HG03469 (cell line): ENCODE measurements around the gene EXOC6.
"Not testable (repeated sequence)": the region's sequence is repeated elsewhere in the genome, so short reads cannot be mapped to it uniquely, and the experiment has no call there.

Experiments used
- ATAC-seq: cut with Tn5 transposase; IDR thresholded peaks from one replicate; pipeline ENCODE4 v1.9.1; 2021; ENCODE audit warnings: mild to moderate bottlenecking, moderate library complexity, moderate number of reproducible peaks; ENCODE audit not compliant: unreplicated experiment

The EXOC6 gene

DNA sequence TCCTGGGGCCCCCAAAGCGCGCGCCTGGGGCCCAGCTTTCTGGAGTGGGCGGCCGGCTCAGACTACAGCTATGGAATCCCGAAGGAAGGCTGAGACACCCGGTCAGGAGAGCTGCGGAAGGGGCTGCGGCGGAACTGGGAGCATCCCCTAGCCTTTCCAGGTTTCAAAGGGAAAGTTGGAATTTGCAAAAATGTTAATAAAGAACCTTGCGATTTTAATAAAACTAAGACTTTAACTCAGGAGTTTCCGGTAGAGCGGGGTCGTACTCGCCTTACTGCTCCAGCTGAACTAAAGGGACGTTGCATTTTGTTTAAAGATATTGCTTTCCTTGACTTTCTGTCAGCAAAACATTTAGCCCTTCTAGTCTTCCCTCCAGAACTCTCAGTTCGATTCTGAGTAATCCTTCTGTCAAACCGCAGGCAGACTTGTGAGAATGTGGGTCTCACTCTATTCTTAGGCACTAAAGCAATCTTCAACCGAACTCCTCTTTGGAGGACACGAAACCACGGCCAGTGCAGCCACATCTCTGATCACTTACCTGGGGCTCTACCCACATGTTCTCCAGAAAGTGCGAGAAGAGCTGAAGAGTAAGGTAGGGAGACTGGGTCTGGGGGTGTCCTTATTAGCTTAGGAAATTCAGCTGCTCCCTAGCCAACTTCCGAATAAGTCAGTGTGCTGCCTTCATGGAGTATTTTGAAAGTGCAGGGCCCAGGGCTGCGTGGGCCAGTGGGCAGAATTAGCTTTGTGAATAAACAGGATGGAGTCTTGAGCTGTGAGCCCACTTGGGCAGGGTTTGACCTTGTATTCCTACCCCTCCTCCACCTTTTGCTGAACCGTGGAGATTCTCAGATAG, 227.3 kb downstream of the EXOC6 start:
- ATAC-seq = no peak

DNA sequence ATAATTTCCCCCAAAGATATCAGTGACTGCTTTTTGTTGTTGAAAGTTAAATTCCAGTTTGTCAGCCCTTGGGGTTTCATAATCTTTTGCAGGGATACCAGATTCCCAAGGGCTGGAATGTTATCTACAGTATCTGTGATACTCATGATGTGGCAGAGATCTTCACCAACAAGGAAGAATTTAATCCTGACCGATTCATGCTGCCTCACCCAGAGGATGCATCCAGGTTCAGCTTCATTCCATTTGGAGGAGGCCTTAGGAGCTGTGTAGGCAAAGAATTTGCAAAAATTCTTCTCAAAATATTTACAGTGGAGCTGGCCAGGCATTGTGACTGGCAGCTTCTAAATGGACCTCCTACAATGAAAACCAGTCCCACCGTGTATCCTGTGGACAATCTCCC, 228.6 kb downstream of the EXOC6 start:
- no peak for ATAC-seq

DNA sequence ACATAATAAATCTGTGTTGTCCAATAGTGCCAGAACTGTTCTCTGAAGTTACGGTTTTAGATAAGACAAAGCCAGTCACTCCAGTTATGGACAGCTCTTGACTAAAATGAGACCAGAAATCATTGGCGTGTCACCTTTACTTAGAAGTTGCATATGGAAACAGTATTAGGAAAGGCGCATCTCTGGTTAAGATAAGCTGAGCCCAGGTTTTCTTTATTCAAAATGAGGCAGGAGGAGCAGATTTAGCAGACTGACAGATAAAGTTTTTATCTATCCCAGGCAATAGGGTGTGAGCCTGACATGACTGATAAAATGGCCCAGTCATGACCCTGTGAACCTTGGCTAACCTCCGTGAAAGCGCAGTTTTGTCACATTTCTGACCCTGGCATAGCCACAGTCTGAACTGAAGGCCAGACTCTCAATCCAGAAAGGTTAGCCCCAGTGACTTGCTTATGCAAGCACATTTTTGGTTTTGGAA, 229.6 kb downstream of the EXOC6 start:
- no peak for ATAC-seq

DNA sequence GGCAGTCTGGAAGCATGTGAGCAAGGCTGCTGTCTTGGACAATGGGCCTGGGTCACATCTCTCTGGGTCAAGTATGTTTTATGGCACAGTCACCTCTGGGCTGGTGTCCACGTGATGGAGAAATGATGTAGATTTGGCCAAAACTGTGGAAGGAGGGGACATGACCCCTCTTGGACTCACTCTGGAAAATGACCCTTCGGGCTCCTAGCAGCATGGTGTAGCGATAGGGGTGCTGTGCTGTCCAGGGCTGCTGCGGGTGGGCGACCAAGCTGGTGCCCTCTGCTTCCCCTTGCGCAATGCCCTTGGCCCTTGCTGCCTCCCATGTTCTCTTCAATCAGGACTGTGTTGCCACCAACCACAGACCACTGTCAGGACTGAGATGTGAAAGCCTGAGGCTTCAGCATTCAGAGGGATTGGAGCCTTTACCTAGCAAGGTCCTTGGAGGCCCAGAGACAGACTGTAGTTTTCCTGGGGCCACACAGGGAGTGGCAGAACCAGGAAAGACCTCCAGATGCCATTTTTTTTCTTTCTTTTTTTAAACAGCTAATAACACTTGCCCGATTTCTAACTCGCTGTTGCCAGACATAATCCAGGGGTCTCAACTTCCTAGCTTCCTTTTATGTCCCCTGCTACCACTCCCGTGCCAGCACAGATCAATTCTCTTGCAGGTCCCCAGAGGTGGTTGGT, 231.5 kb downstream of the EXOC6 start:
- ATAC-seq = no peak

DNA sequence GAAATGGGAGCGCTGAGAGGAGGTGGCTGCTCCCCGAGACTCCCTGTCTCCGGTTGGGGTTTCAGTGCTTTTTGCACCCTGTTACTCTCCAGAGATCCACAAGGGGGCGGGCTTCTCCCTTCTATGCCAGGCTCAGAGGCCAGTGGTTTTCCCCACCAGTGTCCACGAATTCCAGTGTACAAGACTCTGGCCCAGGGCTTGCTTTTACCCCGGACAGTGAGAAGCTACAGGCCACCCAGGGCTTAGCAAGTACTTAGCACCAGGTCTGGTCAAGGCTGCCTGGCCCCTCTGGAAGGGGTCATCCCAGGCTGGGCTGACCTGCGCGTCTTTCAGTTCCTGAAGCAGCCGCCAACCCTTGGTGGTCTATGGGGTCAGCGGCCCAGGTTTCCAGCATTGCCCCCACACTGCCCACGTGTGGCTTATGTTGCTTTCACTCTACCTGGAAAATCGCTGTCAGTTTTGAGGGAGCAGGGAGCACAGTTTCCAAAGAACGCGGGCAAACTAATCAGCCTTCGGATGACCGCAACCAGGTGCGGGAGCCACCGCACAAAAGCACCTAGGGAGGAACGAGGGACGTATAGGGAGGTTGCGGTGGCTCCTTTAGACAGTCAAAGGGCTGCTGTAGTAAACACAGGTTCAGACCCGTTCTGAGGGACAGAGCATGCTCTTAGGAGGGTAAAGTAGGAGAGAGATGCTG, 232.2 kb downstream of the EXOC6 start:
- ATAC-seq = no peak

- ATAC-seq = no peak
Observed at GRCh38 chr10:93081318-93081717, 233.0 kb downstream of the EXOC6 start.

DNA sequence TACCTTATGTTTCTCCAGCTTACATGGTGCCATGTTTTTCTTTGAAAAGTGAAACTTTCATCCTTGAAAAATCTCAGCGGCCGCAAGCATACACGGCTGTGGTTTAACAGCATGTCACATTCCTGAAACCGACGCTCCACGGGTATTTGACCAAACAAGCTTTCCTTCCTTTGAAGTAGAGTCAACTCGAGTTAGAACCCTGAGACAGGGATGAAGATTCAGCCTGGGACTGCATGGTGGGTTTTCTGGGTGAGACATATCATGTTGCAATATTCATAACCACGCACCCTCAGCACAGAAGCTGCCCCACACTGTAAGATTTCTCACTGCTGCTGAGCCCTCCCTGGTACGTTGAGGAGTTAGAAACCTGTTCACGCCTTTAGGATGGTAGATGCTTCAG, 233.5 kb downstream of the EXOC6 start:
- ATAC-seq = no peak

- ATAC-seq = no peak
Observed at GRCh38 chr10:93083743-93084539, 235.6 kb downstream of the EXOC6 start.

DNA sequence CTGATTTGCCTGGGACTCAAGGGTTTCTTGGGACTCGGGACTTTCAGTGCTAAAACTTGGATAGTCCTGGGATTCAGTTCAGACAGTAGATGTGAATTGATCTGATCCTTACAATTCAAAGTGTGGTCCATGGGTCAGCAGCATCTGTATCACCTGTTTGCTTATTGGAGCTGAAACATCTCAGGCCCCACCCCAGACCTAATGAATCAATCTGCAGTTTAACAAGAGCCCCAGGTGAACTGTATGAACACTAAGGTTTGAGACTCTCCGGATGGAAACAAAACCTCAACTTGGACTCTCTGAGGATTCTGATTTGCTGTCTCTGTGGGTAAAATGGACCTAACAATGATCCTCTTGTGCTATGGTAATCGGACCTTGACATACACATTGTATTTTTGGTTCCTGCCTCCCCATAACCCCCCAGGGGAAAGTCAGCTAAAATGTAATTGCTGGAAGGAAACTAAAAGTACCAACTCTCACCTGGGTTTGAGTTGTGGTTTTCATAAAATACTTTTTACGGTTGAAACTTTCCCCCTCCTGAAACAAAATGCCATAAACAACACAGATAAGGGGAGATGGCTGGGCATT, 237.0 kb downstream of the EXOC6 start:
- ATAC-seq = no peak

GRCh38 chr10:93086289-93086688, 238.0 kb downstream of the EXOC6 start:
- ATAC-seq = no peak

GRCh38 chr10:93087846-93088245, 239.5 kb downstream of the EXOC6 start:
- ATAC-seq = no peak

GRCh38 chr10:93088466-93088865, 240.1 kb downstream of the EXOC6 start:
- ATAC-seq = no peak

DNA sequence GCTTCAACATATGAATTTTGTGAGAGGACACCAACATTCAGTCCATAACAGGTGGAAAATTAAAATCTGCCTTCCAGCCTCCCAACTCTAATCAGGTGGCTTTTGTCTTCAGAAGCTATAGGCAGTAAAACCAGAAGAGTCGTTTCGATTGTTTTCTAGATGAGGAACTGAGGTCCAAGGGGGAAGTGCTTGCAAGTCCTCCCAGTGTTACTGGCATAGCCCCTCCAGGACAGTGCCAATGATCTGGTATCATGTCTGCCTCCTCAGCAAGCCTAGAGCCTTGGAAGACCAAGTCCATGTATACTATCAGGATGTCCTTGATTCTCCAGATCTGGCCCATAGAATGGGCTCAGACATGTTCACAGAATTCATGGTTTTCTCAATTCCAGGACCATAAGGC, 242.3 kb downstream of the EXOC6 start:
- ATAC-seq = no peak

- no peak for ATAC-seq
Observed at GRCh38 chr10:93091960-93092359, 243.6 kb downstream of the EXOC6 start.

DNA sequence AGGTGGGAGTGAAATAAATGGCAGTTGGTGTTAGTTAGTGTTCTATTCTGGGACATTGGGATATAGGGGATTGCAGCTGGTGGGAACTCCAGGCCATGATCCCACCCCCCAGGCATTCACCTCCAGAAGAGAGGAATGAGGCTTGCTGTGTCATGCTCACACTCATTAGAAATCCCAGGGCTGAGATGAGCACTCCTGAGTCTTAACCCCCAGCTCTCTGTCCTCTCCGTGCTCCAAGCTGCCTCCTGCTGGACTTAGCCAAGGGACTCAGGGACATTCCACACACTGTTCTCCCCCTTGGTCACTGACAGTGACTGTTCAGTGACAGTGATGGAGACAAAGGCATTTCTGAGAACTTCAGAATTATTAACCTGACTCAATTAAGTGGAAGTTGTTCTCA, 246.9 kb downstream of the EXOC6 start:
- ATAC-seq = no peak

GRCh38 chr10:93096901-93097300, 248.6 kb downstream of the EXOC6 start:
- ATAC-seq = no peak

GRCh38 chr10:93097386-93097785, 249.1 kb downstream of the EXOC6 start:
- ATAC-seq = no peak

GRCh38 chr10:93098816-93099215, 250.5 kb downstream of the EXOC6 start:
- ATAC-seq = no peak

GRCh38 chr10:93099670-93100069, 251.3 kb downstream of the EXOC6 start:
- ATAC-seq = no peak

DNA sequence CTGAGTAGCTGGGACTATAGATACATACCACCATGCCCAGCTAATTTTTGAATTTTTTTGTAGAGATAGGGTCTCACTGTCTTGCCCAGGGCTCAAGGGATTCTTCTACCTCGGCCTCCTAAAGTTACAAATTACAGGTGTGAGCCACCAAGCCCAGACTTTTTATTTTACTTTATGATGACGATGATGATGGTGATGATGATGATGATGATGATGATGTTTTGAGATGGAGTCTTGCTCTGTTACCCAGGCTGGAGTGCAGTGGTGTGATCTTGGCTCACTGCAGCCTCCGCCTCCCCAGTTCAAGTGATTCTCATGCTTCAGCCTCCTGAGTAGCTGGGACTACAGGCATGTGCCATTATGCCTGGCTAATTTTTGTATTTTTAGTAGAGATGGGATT, 252.8 kb downstream of the EXOC6 start:
- ATAC-seq = not testable (repeated sequence)
